Neural cell (in vitro differentiated cells): ENCODE results near the gene PROK1. TPM values are rescaled to one million over a fixed set of nuclear protein-coding genes. Genes with fewer than 3 reads are reported as not detected.

Experiments used
- H2AFZ ChIP-seq: fragments of 200-600, 300-800 bp; sonication (generic), shearing (Covaris generic); 2 replicates; pipeline ENCODE4 v1.6.0; 2014; ENCODE audit warnings: low read depth, mild to moderate bottlenecking, antibody characterized with exemption, low read length, moderate library complexity
- H3F3A ChIP-seq: fragments of 200-600 bp; shearing (Covaris generic); 2 replicates; pipeline ENCODE4 v1.6.1; 2016; ENCODE audit warnings: mild to moderate bottlenecking, moderate library complexity, mixed read lengths, antibody characterized with exemption, low read length; ENCODE audit not compliant: insufficient read depth, poor library complexity, severe bottlenecking
- H3K27ac ChIP-seq: fragments of 200-600, 300-800 bp; sonication (generic), shearing (Covaris generic); 2 replicates; pipeline ENCODE4 v1.5.1; 2014; ENCODE audit warnings: mild to moderate bottlenecking, low read length, moderate library complexity
- H3K27me3 ChIP-seq: fragments of 300-800, 200-600 bp; sonication (generic), shearing (Covaris generic); 2 replicates; pipeline ENCODE4 v1.6.0; 2014; ENCODE audit warnings: mild to moderate bottlenecking, low read depth, low read length, moderate library complexity; ENCODE audit not compliant: insufficient read depth
- H3K36me3 ChIP-seq: fragments of 300-800, 200-600 bp; sonication (generic), shearing (Covaris generic); 2 replicates; pipeline ENCODE4 v1.5.1; 2014; ENCODE audit warnings: mild to moderate bottlenecking, antibody characterized with exemption, low read length, moderate library complexity; ENCODE audit not compliant: insufficient read depth
- H3K4me2 ChIP-seq: fragments of 300-800, 200-600 bp; sonication (generic), shearing (Covaris generic); 2 replicates; pipeline ENCODE4 v1.6.0; 2014; ENCODE audit warnings: mild to moderate bottlenecking, low read length
- H3K4me3 ChIP-seq: fragments of 300-800, 200-600 bp; sonication (generic), shearing (Covaris generic); 2 replicates; pipeline ENCODE4 v1.5.1; 2014; ENCODE audit warnings: mild to moderate bottlenecking, low read length, moderate library complexity
- H3K79me2 ChIP-seq: fragments of 200-600 bp; shearing (Covaris generic); replicated peaks from 2 replicates; pipeline ENCODE4 v1.6.0; 2014; ENCODE audit warnings: mild to moderate bottlenecking, low read length, moderate library complexity; ENCODE audit not compliant: insufficient read depth
- H3K9ac ChIP-seq: fragments of 300-800, 200-600 bp; sonication (generic), shearing (Covaris generic); 2 replicates; pipeline ENCODE4 v1.6.1; 2016; ENCODE audit warnings: mild to moderate bottlenecking, low read length, mixed read lengths
- H3K9me2 ChIP-seq: fragments of 200-600 bp; shearing (Covaris generic); 2 replicates; pipeline ENCODE4 v1.6.1; 2016; ENCODE audit warnings: mild to moderate bottlenecking, low read length, mixed read lengths; ENCODE audit not compliant: insufficient read depth
- H3K9me3 ChIP-seq: fragments of 200-600, 300-800 bp; sonication (generic), shearing (Covaris generic); 2 replicates; pipeline ENCODE4 v1.6.1; 2016; ENCODE audit warnings: mild to moderate bottlenecking, mixed run types, low read length, moderate library complexity, mixed read lengths
- H4K20me1 ChIP-seq: fragments of 200-600 bp; shearing (Covaris generic); 2 replicates; pipeline ENCODE4 v1.6.1; 2016; ENCODE audit warnings: mild to moderate bottlenecking, mixed run types; ENCODE audit not compliant: insufficient read depth
- CTCF ChIP-seq: fragments of 450-650 bp; IDR thresholded peaks from 2 replicates; pipeline ENCODE4 v1.5.1; 2014; ENCODE audit warnings: antibody characterized with exemption, mild to moderate bottlenecking, moderate library complexity; ENCODE audit not compliant: poor library complexity, severe bottlenecking
- EP300 ChIP-seq: fragments of 450-650 bp; conservative IDR thresholded peaks from 2 replicates; pipeline ENCODE4 v1.6.1; 2014; ENCODE audit warnings: antibody characterized with exemption, mild to moderate bottlenecking, moderate library complexity; ENCODE audit not compliant: poor library complexity, severe bottlenecking
- EZH2 ChIP-seq: fragments of 200-600, 300-800 bp; shearing (Covaris generic), sonication (generic); IDR thresholded peaks from 2 replicates; pipeline ENCODE4 v1.6.1; 2014; ENCODE audit warnings: antibody characterized with exemption, low read length, borderline replicate concordance, mild to moderate bottlenecking; ENCODE audit not compliant: insufficient read depth, poor library complexity, severe bottlenecking
- MXI1 ChIP-seq: fragments of 450-650 bp; conservative IDR thresholded peaks from 2 replicates; pipeline ENCODE4 v1.6.1; 2014; ENCODE audit warnings: antibody characterized with exemption, mild to moderate bottlenecking; ENCODE audit not compliant: poor library complexity, severe bottlenecking
- POLR2AphosphoS5 ChIP-seq: IDR thresholded peaks from 2 replicates; pipeline ENCODE4 v1.6.1; 2012
- RAD21 ChIP-seq: fragments of 450-650 bp; conservative IDR thresholded peaks from 2 replicates; pipeline ENCODE4 v1.6.1; 2014; ENCODE audit warnings: antibody characterized with exemption, mild to moderate bottlenecking, moderate library complexity
- REST ChIP-seq: IDR thresholded peaks from 2 replicates; pipeline ENCODE4 v1.6.1; 2012; ENCODE audit warnings: borderline replicate concordance
- SMC3 ChIP-seq: fragments of 450-650 bp; conservative IDR thresholded peaks from 2 replicates; pipeline ENCODE4 v1.6.1; 2014; ENCODE audit warnings: antibody characterized with exemption, mild to moderate bottlenecking, moderate library complexity; ENCODE audit not compliant: poor library complexity
- TAF1 ChIP-seq: IDR thresholded peaks from 2 replicates; pipeline ENCODE4 v1.6.1; 2012; ENCODE audit warnings: low read depth
- polyA plus RNA-seq: library from polyadenylated mRNA; depleted of rRNA; stranded (reverse); fragments of >200 nt; gene quantifications from 2 replicates; pipeline ENCODE4 v1.2.3, GENCODE V29; 2014

PROK1 gene
- polyA plus RNA-seq, 1 donor from 2014 or later: 0.54 TPM

DNA sequence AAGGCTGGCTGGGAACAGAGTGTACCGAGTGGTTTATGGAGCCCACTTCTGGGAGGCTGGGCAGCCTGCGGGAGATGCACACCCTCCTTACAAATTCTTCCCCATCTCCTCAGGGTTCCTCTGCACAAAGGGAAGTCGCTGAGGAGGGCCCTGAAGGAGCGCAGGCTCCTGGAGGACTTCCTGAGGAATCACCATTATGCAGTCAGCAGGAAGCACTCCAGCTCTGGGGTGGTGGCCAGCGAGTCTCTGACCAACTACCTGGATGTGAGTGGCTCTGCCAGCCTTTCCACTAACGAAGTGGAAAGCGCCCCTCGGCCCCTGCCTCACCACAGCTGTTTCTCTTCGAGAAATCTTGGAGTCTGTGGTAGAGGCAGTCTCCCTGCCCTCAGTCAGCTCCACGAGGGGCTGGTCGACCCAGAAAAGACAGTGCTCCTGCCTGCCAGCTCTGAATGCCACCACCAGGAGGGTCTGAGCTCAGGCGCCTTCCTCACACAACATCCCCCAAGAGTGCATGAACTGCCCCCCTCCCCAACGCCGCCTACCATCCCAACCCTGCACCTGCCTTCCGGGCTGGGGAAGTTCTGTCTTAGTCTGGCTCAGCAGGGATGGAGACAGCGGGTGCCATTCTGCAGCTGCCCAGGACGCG lies 31.8 kb downstream of the PROK1 start:
- no peaks in the 10 kb centered on the region for H3K9me2 ChIP-seq
- no peak overlapping the region for H3K4me2 ChIP-seq
- H3K9me3 ChIP-seq: no peaks in the 10 kb centered on the region
- H3K79me2 ChIP-seq: no peaks in the 10 kb centered on the region
- TF ChIP-seq EZH2 (no peak), CTCF (no peak), TAF1 (no peak), RAD21 (no peak), REST (no peak), EP300 (no peak), POLR2AphosphoS5 (no peak), SMC3 (no peak), MXI1 (no peak)
- no peak overlapping the region for H3K9ac ChIP-seq
- H3K4me3 ChIP-seq: no peak overlapping the region
- no peaks in the 10 kb centered on the region for H3K36me3 ChIP-seq
- H4K20me1 ChIP-seq: no peaks in the 10 kb centered on the region
- H3K27ac ChIP-seq: no peak overlapping the region
- no peak overlapping the region for H2AFZ ChIP-seq
- H3F3A ChIP-seq: no peaks in the 10 kb centered on the region
- H3K27me3 ChIP-seq: no peaks in the 10 kb centered on the region

DNA sequence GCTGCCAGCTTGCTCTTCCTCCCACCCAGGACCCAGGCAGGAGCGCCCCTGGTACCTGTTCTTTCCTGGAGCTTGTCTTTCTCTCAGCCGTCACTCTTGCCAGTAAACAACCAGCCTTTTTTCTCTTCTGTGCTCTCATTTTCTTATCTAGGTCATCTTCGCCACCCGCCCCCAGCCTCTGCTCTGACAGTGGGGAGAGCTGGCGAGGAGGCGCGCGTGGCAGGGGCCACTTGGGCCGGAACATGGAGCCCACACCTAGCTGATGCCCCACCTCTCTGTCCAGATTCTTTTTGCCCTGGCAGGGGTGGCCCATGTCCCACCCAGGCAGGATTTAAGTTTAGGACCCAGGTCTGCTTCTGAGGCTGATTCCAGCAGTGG lies 32.3 kb downstream of the PROK1 start:
- H3K4me3 ChIP-seq: no peak overlapping the region
- no peaks in the 10 kb centered on the region for H3K9me2 ChIP-seq
- H3K4me2 ChIP-seq: no peak overlapping the region
- H3K27me3 ChIP-seq: no peaks in the 10 kb centered on the region
- H3K9ac ChIP-seq: no peak overlapping the region
- TF ChIP-seq RAD21: no peak
- no peak for TF ChIP-seq EZH2
- TF ChIP-seq REST: no peak
- no peak for TF ChIP-seq EP300
- no peak for TF ChIP-seq TAF1
- no peak for TF ChIP-seq POLR2AphosphoS5
- TF ChIP-seq SMC3: no peak
- H4K20me1 ChIP-seq: no peaks in the 10 kb centered on the region
- H3K79me2 ChIP-seq: no peaks in the 10 kb centered on the region
- H3F3A ChIP-seq: no peaks in the 10 kb centered on the region
- no peak overlapping the region for H2AFZ ChIP-seq
- H3K27ac ChIP-seq: no peak overlapping the region
- no peaks in the 10 kb centered on the region for H3K9me3 ChIP-seq
- no peaks in the 10 kb centered on the region for H3K36me3 ChIP-seq
